Body of pancreas (tissue), 4 donors: ENCODE results near the gene NSUN4.

ENCODE experiments used
- POLR2A ChIP-seq, 3 donors: fragments of 450-650 bp; IDR thresholded peaks; one replicate each; pipeline ENCODE4 v1.6.1; 2016; ENCODE audit warnings: antibody characterized with exemption in 3 of 3, mild to moderate bottlenecking in 2 of 3
- TF ChIP-seq, protein P1 (sequence below), 7 experiments: fragments of 450-650 bp in 4 of 7; fragments of 200-600 bp in 3 of 7; sonication (generic) in 3 of 7; IDR thresholded peaks; one replicate each; pipeline ENCODE4 v1.5.1; 2016 to 2019; ENCODE audit warnings: antibody characterized with exemption in 7 of 7

GRCh38 chr1:46396441-46397398, 56.1 kb downstream of the NSUN4 start:
- TF ChIP-seq, protein P1, sequence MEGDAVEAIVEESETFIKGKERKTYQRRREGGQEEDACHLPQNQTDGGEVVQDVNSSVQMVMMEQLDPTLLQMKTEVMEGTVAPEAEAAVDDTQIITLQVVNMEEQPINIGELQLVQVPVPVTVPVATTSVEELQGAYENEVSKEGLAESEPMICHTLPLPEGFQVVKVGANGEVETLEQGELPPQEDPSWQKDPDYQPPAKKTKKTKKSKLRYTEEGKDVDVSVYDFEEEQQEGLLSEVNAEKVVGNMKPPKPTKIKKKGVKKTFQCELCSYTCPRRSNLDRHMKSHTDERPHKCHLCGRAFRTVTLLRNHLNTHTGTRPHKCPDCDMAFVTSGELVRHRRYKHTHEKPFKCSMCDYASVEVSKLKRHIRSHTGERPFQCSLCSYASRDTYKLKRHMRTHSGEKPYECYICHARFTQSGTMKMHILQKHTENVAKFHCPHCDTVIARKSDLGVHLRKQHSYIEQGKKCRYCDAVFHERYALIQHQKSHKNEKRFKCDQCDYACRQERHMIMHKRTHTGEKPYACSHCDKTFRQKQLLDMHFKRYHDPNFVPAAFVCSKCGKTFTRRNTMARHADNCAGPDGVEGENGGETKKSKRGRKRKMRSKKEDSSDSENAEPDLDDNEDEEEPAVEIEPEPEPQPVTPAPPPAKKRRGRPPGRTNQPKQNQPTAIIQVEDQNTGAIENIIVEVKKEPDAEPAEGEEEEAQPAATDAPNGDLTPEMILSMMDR (IDR thresholded peaks at IDR 0.05), result no peak
- no peak for TF ChIP-seq POLR2A (IDR thresholded peaks at IDR 0.05)
